Left renal pelvis (tissue), 4 donors: ENCODE data around the gene TBX5. TPM values are rescaled to one million over a fixed set of nuclear protein-coding genes. Genes with fewer than 3 reads are reported as not detected.

Experiments
- DNase-seq, 4 donors: peaks; one replicate each; pipeline ENCODE4 v3.0.0-alpha.2; 2013; ENCODE audit warnings: low read depth in 4 of 4, low spot score in 3 of 4
- polyA plus RNA-seq, 4 donors: library from polyadenylated mRNA; unstranded; fragments of 120-200 nt; gene quantifications; one replicate each; pipeline ENCODE4 v1.2.1, GENCODE V29; 2013; ENCODE audit not compliant: insufficient read length in 4 of 4

Gene TBX5
- polyA plus RNA-seq, 4 donors, result 0.14 to 0.27 TPM; not detected in 2

- DNase-seq, result no peak
Measured at GRCh38 chr12:114334395-114334794, 71.5 kb downstream of the TBX5 start.

- DNase-seq, result no peak
Measured at GRCh38 chr12:114328292-114328691, 77.7 kb downstream of the TBX5 start.

GRCh38 chr12:114327765-114328164 is 78.2 kb downstream of the TBX5 start:
- no peak for DNase-seq

GRCh38 chr12:114321524-114321923 is 84.4 kb downstream of the TBX5 start:
- no peak for DNase-seq

GRCh38 chr12:114320968-114321367 is 85.0 kb downstream of the TBX5 start:
- no peak for DNase-seq

GRCh38 chr12:114320101-114320500 is 85.8 kb downstream of the TBX5 start:
- DNase-seq, result no peak

GRCh38 chr12:114319422-114319821 is 86.5 kb downstream of the TBX5 start:
- no peak for DNase-seq

GRCh38 chr12:114318984-114319383 is 87.0 kb downstream of the TBX5 start:
- DNase-seq, result no peak

GRCh38 chr12:114316076-114316475 is 89.9 kb downstream of the TBX5 start:
- DNase-seq, result no peak

GRCh38 chr12:114314974-114315720 is 90.8 kb downstream of the TBX5 start:
- DNase-seq, result no peak

- no peak for DNase-seq
Measured at GRCh38 chr12:114314403-114314802, 91.5 kb downstream of the TBX5 start.

- no peak for DNase-seq
Measured at GRCh38 chr12:114313910-114314309, 92.0 kb downstream of the TBX5 start.

- no peak for DNase-seq
Measured at GRCh38 chr12:114311974-114312373, 94.0 kb downstream of the TBX5 start.

GRCh38 chr12:114306646-114307045 is 99.3 kb downstream of the TBX5 start:
- DNase-seq, result no peak

GRCh38 chr12:114305446-114305845 is 100.5 kb downstream of the TBX5 start:
- DNase-seq, result no peak
